Spleen (tissue), 11 donors: ENCODE data around the gene FAAH. TPM values are rescaled to one million over a fixed set of nuclear protein-coding genes. Genes with fewer than 3 reads are reported as not detected.

Source experiments
- DNase-seq: peaks from one replicate; pipeline ENCODE4 v3.0.0-alpha.2; 2020
- H3K27ac ChIP-seq, 8 donors: fragments of 200-600 bp; sonication (generic) in 7 of 8; 1 replicate in 4 of 8; 2 replicates in 4 of 8; pipeline versions ENCODE4 v1.5.0 to v1.8.0; 2016 to 2021; ENCODE audit warnings: inconsistent platforms in 4 of 8, mild to moderate bottlenecking in 4 of 8, moderate library complexity in 1 of 8
- H3K27me3 ChIP-seq, 7 donors: fragments of 200-600 bp; sonication (generic) in 6 of 7; replicated peaks in 1 of 7; 1 replicate in 4 of 7; 2 replicates in 3 of 7; pipeline versions ENCODE4 v1.5.0 to v1.8.0; 2016 to 2021; ENCODE audit warnings: inconsistent platforms in 3 of 7, mild to moderate bottlenecking in 1 of 7
- H3K36me3 ChIP-seq, 6 donors: fragments of 200-600 bp; sonication (generic) in 5 of 6; 1 replicate in 4 of 6; 2 replicates in 2 of 6; pipeline versions ENCODE4 v1.5.0 to v1.8.0; 2016 to 2021; ENCODE audit warnings: inconsistent platforms in 2 of 6
- H3K4me1 ChIP-seq, 6 donors: fragments of 200-600 bp; sonication (generic) in 5 of 6; 1 replicate in 3 of 6; 2 replicates in 3 of 6; pipeline versions ENCODE4 v1.5.0 to v1.8.0; 2016 to 2021; ENCODE audit warnings: inconsistent platforms in 3 of 6
- H3K4me3 ChIP-seq, 8 donors: fragments of 200-600 bp; sonication (generic) in 7 of 8; 1 replicate in 4 of 8; 2 replicates in 4 of 8; pipeline versions ENCODE4 v1.5.0 to v1.8.0; 2016 to 2021; ENCODE audit warnings: inconsistent platforms in 4 of 8, mild to moderate bottlenecking in 4 of 8, moderate library complexity in 2 of 8
- H3K9me3 ChIP-seq, 8 donors: fragments of 200-600 bp; sonication (generic) in 7 of 8; 1 replicate in 4 of 8; 2 replicates in 4 of 8; pipeline versions ENCODE4 v1.5.0 to v1.8.0; 2016 to 2021; ENCODE audit warnings: inconsistent platforms in 4 of 8
- POLR2A ChIP-seq, 3 donors: fragments of 450-650 bp; IDR thresholded peaks; one replicate each; pipeline ENCODE4 v1.5.1; 2017; ENCODE audit warnings: antibody characterized with exemption in 3 of 3, mild to moderate bottlenecking in 1 of 3
- POLR2AphosphoS5 ChIP-seq, 3 donors: sonication (generic); formaldehyde crosslinking; IDR thresholded peaks; one replicate each; pipeline ENCODE4 v1.5.1; 2017; ENCODE audit warnings: antibody characterized with exemption in 3 of 3
- WGBS, 5 donors: extraction: QIAGEN DNeasy Blood & Tissue Kit in 3 of 5; methylation state at CpG; one replicate each; pipeline versions ENCODE4 v1.1.5 to v1.1.7; 2013 to 2018; 5-methylcytosine and 5-hydroxymethylcytosine counted together
- intact Hi-C: fragments of 100-400 bp; cut with DNase I; formaldehyde crosslinking; loops from one replicate; pipeline ENCODE4 v1.15.0; 2023; ENCODE audit warnings: low total_unique reads
- polyA plus RNA-seq, 3 donors: library from polyadenylated mRNA; stranded (reverse); fragments of 200-250 nt; gene quantifications; one replicate each; pipeline ENCODE4 v1.2.1, GENCODE V29; 2013
- total RNA-seq, 7 donors: library from RNA; depleted of rRNA in 3 of 7; stranded (reverse); fragments of >200 nt in 3 of 7; fragmentation: NEBNext Ultra II Directional in 4 of 7; extraction: Animal tissue kit (Norgen Biotek cat#: 25700) in 4 of 7; gene quantifications; one replicate each; pipeline versions ENCODE4 v1.1.0 to v1.2.1, GENCODE V29; 2016 to 2021
- TF ChIP-seq, protein P1 (sequence below), 11 experiments: fragments of 200-600 bp in 7 of 11; fragments of 450-650 bp in 4 of 11; sonication (generic) in 4 of 11; IDR thresholded peaks in 8 of 11; conservative IDR thresholded peaks in 3 of 11; 1 replicate in 7 of 11; 2 replicates in 4 of 11; pipeline versions ENCODE4 v1.4.0 to v1.8.0; 2016 to 2021; ENCODE audit warnings: antibody characterized with exemption in 11 of 11, inconsistent platforms in 4 of 11, mild to moderate bottlenecking in 1 of 11
- donor health status: healthy with polysubstance abuse.
- donor health status: DM: no; HTN: no; CAD: no; lungs with moderate emphysema.
- donor health status: DM: no; HTN: no; CAD: no.
- donor health status: Bipolar disorder and iron deficiency.
- donor health status: healthy.
- donor health status: DM: no; HTN: no; CAD: no.
- donor health status: DM: yes; HTN: yes; CAD: no.

The FAAH gene
- total and polyA plus RNA-seq, 10 donors, result 5.2 to 15.3 (median 7.8) TPM

GRCh38 chr1:46442317-46443161 lies 48.4 kb downstream of the FAAH start:
- peak; percentile 86 for DNase-seq
- Histone ChIP-seq H3K4me3 (peak overlapping the region in 5 of 8 donors; percentile 16 to 63 (median 23)), H3K36me3 (no peaks in the 10 kb centered on the region), H3K27me3 (peaks cover 0 to 37% (median 15%) of the 10 kb centered on the region in 7 donors), H3K27ac (peak overlapping the region in 1 of 8 donors; percentile 40), H3K9me3 (no peaks in the 10 kb centered on the region), H3K4me1 (peaks cover 0 to 18% (median 13%) of the 10 kb centered on the region in 6 donors)
- WGBS, 5 donors, result 8 to 11% (median 8%) methylated on average over 22 to 25 of the region's 25 CpGs
- intact Hi-C loops, result no loop called here
- no peak for TF ChIP-seq POLR2A (IDR thresholded peaks at IDR 0.05)
- no peak for TF ChIP-seq POLR2AphosphoS5 (IDR thresholded peaks at IDR 0.05)
- TF ChIP-seq, protein P1, sequence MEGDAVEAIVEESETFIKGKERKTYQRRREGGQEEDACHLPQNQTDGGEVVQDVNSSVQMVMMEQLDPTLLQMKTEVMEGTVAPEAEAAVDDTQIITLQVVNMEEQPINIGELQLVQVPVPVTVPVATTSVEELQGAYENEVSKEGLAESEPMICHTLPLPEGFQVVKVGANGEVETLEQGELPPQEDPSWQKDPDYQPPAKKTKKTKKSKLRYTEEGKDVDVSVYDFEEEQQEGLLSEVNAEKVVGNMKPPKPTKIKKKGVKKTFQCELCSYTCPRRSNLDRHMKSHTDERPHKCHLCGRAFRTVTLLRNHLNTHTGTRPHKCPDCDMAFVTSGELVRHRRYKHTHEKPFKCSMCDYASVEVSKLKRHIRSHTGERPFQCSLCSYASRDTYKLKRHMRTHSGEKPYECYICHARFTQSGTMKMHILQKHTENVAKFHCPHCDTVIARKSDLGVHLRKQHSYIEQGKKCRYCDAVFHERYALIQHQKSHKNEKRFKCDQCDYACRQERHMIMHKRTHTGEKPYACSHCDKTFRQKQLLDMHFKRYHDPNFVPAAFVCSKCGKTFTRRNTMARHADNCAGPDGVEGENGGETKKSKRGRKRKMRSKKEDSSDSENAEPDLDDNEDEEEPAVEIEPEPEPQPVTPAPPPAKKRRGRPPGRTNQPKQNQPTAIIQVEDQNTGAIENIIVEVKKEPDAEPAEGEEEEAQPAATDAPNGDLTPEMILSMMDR (IDR thresholded peaks at IDR 0.05 in 8 of 11, conservative IDR thresholded peaks at IDR 0.05 in 3 of 11), result peak; percentile 65 to 95 (median 87)

DNA sequence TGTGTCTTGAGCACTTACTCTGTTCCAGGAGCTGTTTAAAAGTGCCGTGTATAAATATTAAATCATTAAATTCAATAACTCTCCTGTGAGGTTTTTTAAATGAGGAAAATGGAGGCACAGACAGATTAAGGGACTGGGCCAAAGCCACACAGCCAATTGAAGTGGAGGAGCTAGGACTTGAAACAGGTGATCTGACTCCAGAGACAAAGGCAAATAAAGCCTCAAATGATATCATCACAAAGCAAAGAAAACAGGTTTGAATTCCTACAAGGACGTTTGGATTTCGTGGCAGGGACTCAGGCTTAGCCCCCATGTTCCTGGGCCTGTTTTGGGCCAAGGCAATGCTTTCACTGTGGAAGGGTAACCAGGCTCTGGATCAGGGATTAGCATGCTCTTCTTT lies 50.3 kb downstream of the FAAH start:
- Histone ChIP-seq H3K9me3 (no peaks in the 10 kb centered on the region), H3K27ac (no peak overlapping the region), H3K4me1 (peaks cover 0 to 34% (median 23%) of the 10 kb centered on the region in 6 donors), H3K4me3 (no peak overlapping the region), H3K36me3 (no peaks in the 10 kb centered on the region), H3K27me3 (peaks cover 0 to 51% (median 28%) of the 10 kb centered on the region in 7 donors)
- no peak for DNase-seq
- intact Hi-C loops, result loop anchor here (2.0 kb wide), 1 partner anchor 84 kb away; no protein-coding TSS in a partner anchor
- no peak for TF ChIP-seq POLR2AphosphoS5 (IDR thresholded peaks at IDR 0.05)
- TF ChIP-seq, protein P1 (IDR thresholded peaks at IDR 0.05 in 8 of 11, conservative IDR thresholded peaks at IDR 0.05 in 3 of 11), result no peak
- TF ChIP-seq POLR2A (IDR thresholded peaks at IDR 0.05), result no peak
- 73 to 88% (median 86%) methylated on average over 3 of the region's 3 CpGs for WGBS, 5 donors

DNA sequence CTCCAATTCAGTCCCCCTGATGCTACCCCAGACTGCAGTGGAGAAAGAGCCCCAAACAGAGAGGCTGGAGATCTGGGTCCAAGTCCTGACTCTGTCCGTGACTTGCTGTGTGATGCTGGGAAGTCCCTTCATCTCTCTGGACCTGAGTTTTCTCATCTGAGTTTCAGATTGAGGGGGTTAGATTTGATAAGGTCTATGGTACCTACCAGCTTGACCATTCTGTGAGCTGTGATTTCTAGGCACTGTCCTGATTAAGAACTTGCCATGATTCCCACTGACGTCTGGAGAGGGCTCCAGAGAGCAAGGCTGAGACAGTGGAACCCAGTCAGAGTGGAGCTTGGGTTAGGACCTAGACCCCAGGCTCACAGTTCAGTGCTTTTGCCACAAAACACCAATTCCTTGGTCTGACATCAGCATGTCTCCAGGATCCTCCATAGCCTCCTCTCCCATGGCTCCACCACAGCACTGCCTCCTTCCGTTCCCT lies 51.7 kb downstream of the FAAH start:
- H3K27ac ChIP-seq, result no peak overlapping the region
- DNase-seq, result no peak
- H3K9me3 ChIP-seq, result no peaks in the 10 kb centered on the region
- H3K4me1 ChIP-seq, result peaks cover 0 to 34% (median 23%) of the 10 kb centered on the region in 6 donors
- peaks cover 0 to 64% (median 28%) of the 10 kb centered on the region in 7 donors for H3K27me3 ChIP-seq
- no peak for TF ChIP-seq POLR2AphosphoS5 (IDR thresholded peaks at IDR 0.05)
- no peak overlapping the region for H3K4me3 ChIP-seq
- intact Hi-C loops, result loop anchor here (2.0 kb wide), 1 partner anchor 83 kb away; no protein-coding TSS in a partner anchor
- WGBS, 5 donors, result 68 to 72% (median 69%) methylated on average over 3 of the region's 3 CpGs
- H3K36me3 ChIP-seq, result no peaks in the 10 kb centered on the region

GRCh38 chr1:46446646-46447498 lies 52.8 kb downstream of the FAAH start:
- intact Hi-C loops, result no loop called here
- WGBS, 5 donors, result 24 to 34% (median 34%) methylated on average over 13 to 15 of the region's 15 CpGs
- H3K27ac ChIP-seq, result no peak overlapping the region
- peaks cover 0 to 34% (median 23%) of the 10 kb centered on the region in 6 donors for H3K4me1 ChIP-seq
- H3K36me3 ChIP-seq, result no peaks in the 10 kb centered on the region
- no peaks in the 10 kb centered on the region for H3K9me3 ChIP-seq
- H3K27me3 ChIP-seq, result peaks cover 0 to 75% (median 28%) of the 10 kb centered on the region in 7 donors
- peak; percentile 89 for DNase-seq
- TF ChIP-seq POLR2AphosphoS5 (IDR thresholded peaks at IDR 0.05), result no peak
- no peak for TF ChIP-seq POLR2A (IDR thresholded peaks at IDR 0.05)
- TF ChIP-seq, protein P1 (IDR thresholded peaks at IDR 0.05 in 8 of 11, conservative IDR thresholded peaks at IDR 0.05 in 3 of 11), result peak; percentile 37 to 94 (median 83)
- no peak overlapping the region for H3K4me3 ChIP-seq
